ENCODE measurements around the gene SLC9A5. TPM values are rescaled to one million over a fixed set of nuclear protein-coding genes. Genes with fewer than 3 reads are reported as not detected.

SLC9A5 gene
- total and polyA plus RNA-seq, 2 experiments from 2014 or later = 4.5 to 5.4 TPM

DNA sequence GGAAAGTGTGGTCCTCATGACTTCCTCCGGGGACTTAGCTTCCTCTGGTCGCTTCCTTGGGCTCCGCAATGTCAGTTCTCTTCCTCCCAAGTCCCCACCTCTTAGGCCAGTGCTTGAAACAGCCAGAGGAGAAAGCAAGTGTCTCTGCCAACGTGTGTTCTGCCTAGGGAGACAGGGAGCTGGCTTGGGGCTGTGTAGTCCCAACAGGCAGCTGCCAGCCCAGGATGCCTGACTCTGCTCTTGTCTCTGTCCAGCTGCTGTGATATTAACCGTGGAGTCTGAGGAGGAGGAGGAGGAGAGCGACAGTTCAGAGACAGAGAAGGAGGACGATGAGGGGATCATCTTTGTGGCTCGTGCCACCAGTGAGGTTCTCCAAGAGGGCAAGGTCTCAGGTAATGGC, 17.1 kb downstream of the SLC9A5 start:
- H3K9me2 ChIP-seq (ENCODE audit: insufficient read depth) = no peaks in the 10 kb centered on the region
- Mint-ChIP-seq H3K4me3 (no peak overlapping the region; the same call in 2 of the 3 replicates), H3K9me3 (no peaks in the 10 kb centered on the region), H3K4me1 (no peaks in the 10 kb centered on the region; the same call in 1 of the 3 replicates), H3K36me3 (ENCODE audit: low read depth) (no peaks in the 10 kb centered on the region; the same call in 2 of the 3 replicates), H3K27ac (no peak overlapping the region), H3K27me3 (ENCODE audit: insufficient read depth, low read depth, poor library complexity) (peaks cover 15% of the 10 kb centered on the region)
- H4K20me1 ChIP-seq (replicated peaks; ENCODE audit: insufficient read depth) = peaks cover 3% of the 10 kb centered on the region
- H3K4me1 ChIP-seq (ENCODE audit: insufficient read depth) = peaks cover 7% of the 10 kb centered on the region; the same call in 1 of the 2 replicates
- no peaks in the 10 kb centered on the region for H3K36me3 ChIP-seq (ENCODE audit: insufficient read depth)
- no peaks in the 10 kb centered on the region for H3K27me3 ChIP-seq (ENCODE audit: insufficient read depth)
- H2AFZ ChIP-seq = no peak overlapping the region
- no peak overlapping the region for H3K27ac ChIP-seq (ENCODE audit: low read depth)
- no peaks in the 10 kb centered on the region for H3F3A ChIP-seq (replicated peaks; ENCODE audit: low read depth)
- no peaks in the 10 kb centered on the region for H3K79me2 ChIP-seq (replicated peaks; ENCODE audit: insufficient read depth)
- ATAC-seq (no peak), DNase-seq (ENCODE audit: low spot score) (no peak)
- no peak overlapping the region for H3K4me3 ChIP-seq
- no peak overlapping the region for H3K4me2 ChIP-seq
- TF ChIP-seq EZH2 (IDR thresholded peaks at IDR 0.05; ENCODE audit: low read depth, unreplicated experiment) (no peak), NANOG (IDR thresholded peaks at IDR 0.05; ENCODE audit: borderline replicate concordance) (no peak)

DNA sequence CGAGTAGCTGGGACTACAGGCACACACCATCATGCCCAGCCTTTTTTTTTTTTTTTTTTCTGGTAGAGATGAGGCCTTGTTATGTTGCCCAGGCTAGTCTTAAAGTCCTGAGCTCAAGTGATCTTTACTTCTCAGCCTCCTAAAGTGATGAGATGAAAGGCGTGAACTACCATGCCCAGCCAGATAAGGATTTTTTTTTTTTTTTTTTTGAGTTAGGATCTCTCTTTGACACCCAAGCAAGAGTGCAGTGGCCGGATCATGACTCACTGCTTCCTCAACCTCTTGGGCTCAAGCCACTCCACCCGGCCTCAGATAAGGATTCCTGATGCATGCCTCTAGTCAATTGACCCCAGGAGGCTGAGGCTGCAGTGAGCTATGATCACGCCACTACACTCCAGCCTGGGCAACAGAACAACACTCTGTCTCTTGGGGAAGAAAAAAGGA, 19.4 kb downstream of the SLC9A5 start:
- Mint-ChIP-seq H3K36me3 (ENCODE audit: low read depth) (no peaks in the 10 kb centered on the region; the same call in 2 of the 3 replicates), H3K4me3 (no peak overlapping the region), H3K4me1 (no peaks in the 10 kb centered on the region; the same call in 2 of the 3 replicates), H3K27me3 (ENCODE audit: insufficient read depth, low read depth, poor library complexity) (peaks cover 17% of the 10 kb centered on the region), H3K9me3 (no peaks in the 10 kb centered on the region), H3K27ac (no peak overlapping the region)
- DNase-seq (ENCODE audit: low spot score) (no peak), ATAC-seq (no peak)
- Histone ChIP-seq H3K27ac (ENCODE audit: low read depth) (no peak overlapping the region), H3F3A (replicated peaks; ENCODE audit: low read depth) (no peaks in the 10 kb centered on the region), H2AFZ (no peak overlapping the region), H3K4me2 (no peak overlapping the region), H3K36me3 (ENCODE audit: insufficient read depth) (no peaks in the 10 kb centered on the region), H4K20me1 (replicated peaks; ENCODE audit: insufficient read depth) (peaks cover 3% of the 10 kb centered on the region), H3K4me1 (ENCODE audit: insufficient read depth) (peaks cover 7% of the 10 kb centered on the region; the same call in 1 of the 2 replicates), H3K79me2 (replicated peaks; ENCODE audit: insufficient read depth) (no peaks in the 10 kb centered on the region), H3K4me3 (no peak overlapping the region), H3K27me3 (ENCODE audit: insufficient read depth) (no peaks in the 10 kb centered on the region), H3K9me2 (ENCODE audit: insufficient read depth) (no peaks in the 10 kb centered on the region)
- TF ChIP-seq JUNB (IDR thresholded peaks at IDR 0.05; ENCODE audit: unreplicated experiment) (no peak), POLR2AphosphoS5 (IDR thresholded peaks at IDR 0.05; ENCODE audit: low read depth) (no peak), EZH2phosphoT487 (IDR thresholded peaks at IDR 0.05; ENCODE audit: unreplicated experiment) (no peak), EZH2 (IDR thresholded peaks at IDR 0.05; ENCODE audit: low read depth, unreplicated experiment) (no peak), STAT1 (IDR thresholded peaks at IDR 0.05; ENCODE audit: unreplicated experiment) (no peak), CTCF (conservative IDR thresholded peaks at IDR 0.05; ENCODE audit: low read depth in 2 of 2) (no peak)

GRCh38 chr16:67269766-67270165, 21.0 kb downstream of the SLC9A5 start:
- Histone ChIP-seq H3K36me3 (ENCODE audit: insufficient read depth) (no peaks in the 10 kb centered on the region), H3K4me1 (ENCODE audit: insufficient read depth) (peaks cover 7% of the 10 kb centered on the region; the same call in 1 of the 2 replicates), H3F3A (replicated peaks; ENCODE audit: low read depth) (no peaks in the 10 kb centered on the region), H3K4me2 (0 out of 2 replicates have a peak overlapping the region, but pooled peaks have one; percentile 20), H4K20me1 (replicated peaks; ENCODE audit: insufficient read depth) (peaks cover 3% of the 10 kb centered on the region), H3K79me2 (replicated peaks; ENCODE audit: insufficient read depth) (no peaks in the 10 kb centered on the region), H3K9me2 (ENCODE audit: insufficient read depth) (no peaks in the 10 kb centered on the region), H3K27me3 (ENCODE audit: insufficient read depth) (no peaks in the 10 kb centered on the region), H3K27ac (ENCODE audit: low read depth) (no peak overlapping the region), H3K4me3 (no peak overlapping the region), H2AFZ (no peak overlapping the region)
- no peak overlapping the region for H3K4me3 Mint-ChIP-seq
- peaks cover 12% of the 10 kb centered on the region for H3K27me3 Mint-ChIP-seq (ENCODE audit: insufficient read depth, low read depth, poor library complexity)
- DNase-seq (ENCODE audit: low spot score) (peak; percentile 60), ATAC-seq (peak; percentile 76)
- H3K36me3 Mint-ChIP-seq (ENCODE audit: low read depth) = no peaks in the 10 kb centered on the region; the same call in 2 of the 3 replicates
- no peak overlapping the region for H3K27ac Mint-ChIP-seq
- no peaks in the 10 kb centered on the region for H3K9me3 Mint-ChIP-seq
- H3K4me1 Mint-ChIP-seq = no peaks in the 10 kb centered on the region
- TF ChIP-seq JUNB (IDR thresholded peaks at IDR 0.05; ENCODE audit: unreplicated experiment) = no peak
- TF ChIP-seq CREB1 (CRISPR knock-in tag; IDR thresholded peaks at IDR 0.05; ENCODE audit: low read depth) = no peak
- TF ChIP-seq NANOG (IDR thresholded peaks at IDR 0.05; ENCODE audit: borderline replicate concordance) = no peak
- TF ChIP-seq ZNF114 (CRISPR knock-in tag; IDR thresholded peaks at IDR 0.05) = no peak
- no peak for TF ChIP-seq POLR2AphosphoS5 (IDR thresholded peaks at IDR 0.05; ENCODE audit: low read depth)
- no peak for TF ChIP-seq ETS1 (IDR thresholded peaks at IDR 0.05)
